Activated CD8-positive, alpha-beta memory T cell treated with anti-CD3 and anti-CD28 coated beads, Interleukin-2, amount 50 U/mL, for 1 hour (primary cell): ENCODE data around the gene TCIRG1.

Source experiments
- DNase-seq: peaks from one replicate; pipeline ENCODE4 v3.0.0-alpha.2; 2020; ENCODE audit errors: extremely low read depth

TCIRG1 gene

DNA sequence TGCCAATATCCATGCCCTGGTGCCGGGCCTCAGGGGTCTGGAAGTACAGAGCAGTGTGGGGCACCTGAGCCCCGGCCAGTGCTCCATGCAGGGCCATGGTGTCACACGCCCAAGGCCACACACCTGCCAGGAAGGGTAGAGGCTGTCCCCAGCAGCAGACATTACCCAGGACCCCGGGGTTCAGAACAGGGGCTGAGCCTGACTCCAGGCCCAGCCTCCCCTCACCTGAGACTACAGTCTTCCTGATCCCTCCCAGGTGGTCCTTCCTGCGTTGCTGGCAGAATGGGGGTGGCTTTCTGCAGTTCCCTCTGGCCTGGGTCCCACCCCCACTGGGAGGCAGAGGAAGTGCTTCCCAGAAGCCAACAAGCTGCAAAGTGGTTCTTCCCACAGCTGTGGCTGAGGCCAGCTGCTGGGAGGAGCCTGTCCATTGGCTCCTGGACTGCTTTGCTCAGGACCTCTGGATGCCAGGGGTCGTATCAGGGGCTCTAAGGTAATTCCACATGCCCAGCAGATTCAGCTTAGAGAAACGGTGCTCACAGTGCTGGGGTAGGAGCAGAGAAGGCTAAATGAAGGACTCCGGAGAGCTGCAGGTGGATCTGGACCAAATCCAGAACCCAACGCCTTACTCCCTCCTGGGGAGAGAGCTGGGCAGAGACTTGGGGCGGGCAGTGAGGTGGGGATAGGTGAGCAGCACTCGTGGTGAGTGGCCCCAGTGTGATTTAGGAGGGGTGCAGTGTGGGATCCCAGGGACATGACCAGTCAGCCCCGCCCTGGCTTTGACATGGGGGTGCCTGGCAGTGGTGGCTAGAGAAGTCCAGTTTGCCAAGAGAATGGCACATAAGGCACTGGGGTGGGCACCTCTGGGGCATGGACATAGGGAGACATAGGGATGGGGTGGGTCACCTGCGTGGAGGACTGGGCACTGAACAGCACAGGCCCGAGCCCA is 12.6 kb downstream of the TCIRG1 start:
- DNase-seq: no peak

GRCh38 chr11:68052137-68052873 is 13.5 kb downstream of the TCIRG1 start:
- no peak for DNase-seq

DNA sequence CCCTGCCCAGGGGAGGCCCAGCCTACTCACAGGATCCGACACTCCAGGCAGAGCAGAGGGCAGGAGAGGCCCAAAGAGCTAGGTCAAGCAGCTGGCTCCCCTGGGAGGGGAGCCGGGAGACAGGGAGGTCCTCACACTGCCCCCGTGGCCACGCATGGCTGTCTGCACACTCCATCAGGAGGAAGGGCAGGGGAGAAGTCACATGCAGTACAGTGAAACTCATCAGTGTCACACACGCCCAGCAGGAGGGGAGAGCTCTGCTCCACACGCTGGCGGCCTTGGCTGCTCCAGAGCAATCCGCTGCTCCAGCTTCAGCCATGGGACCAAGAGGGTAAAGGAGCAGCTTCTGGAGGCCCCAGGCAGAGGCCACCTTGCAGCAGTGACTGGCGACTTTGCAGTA is 14.3 kb downstream of the TCIRG1 start:
- DNase-seq: no peak

DNA sequence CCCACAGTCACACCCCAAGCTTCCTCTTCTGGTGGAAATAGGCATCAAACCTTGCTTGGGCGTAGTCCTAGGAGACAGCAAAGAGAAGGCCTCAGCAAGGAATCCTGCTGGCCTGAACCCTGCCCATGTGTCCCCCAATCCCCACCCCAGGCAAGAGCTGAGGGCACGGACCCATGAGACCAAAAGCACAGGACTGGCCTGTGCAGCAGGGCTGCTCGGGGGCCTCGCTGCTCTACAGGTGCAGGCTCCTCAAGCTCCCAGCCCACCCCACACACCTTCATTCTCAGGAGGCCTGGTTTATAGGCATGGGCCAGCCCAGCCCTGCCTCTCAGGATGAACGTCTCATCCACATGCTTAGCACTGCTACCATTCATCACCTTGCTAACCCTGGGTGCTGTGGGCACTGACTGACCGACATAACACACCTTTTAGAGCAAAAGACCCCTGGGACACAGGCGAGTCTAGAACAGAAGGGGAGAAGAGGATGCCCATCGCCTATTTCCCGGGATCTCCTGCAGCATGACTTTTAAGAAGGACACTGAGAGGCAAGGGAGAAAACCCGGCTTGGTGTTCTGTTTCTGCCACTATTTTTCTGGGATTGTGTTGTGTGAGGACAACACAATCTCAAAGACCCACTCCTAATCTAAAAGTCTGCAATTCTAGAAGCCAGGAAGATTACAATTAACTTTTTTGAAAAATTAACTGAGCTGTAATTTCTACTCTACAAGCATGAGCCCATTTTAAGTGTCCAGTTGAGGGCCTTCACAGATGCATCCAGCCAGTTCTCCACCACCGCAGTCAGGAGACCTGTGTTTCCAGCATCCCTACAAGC is 15.4 kb downstream of the TCIRG1 start:
- no peak for DNase-seq

- DNase-seq: no peak
Measured at GRCh38 chr11:68056317-68057285, 17.8 kb downstream of the TCIRG1 start.

GRCh38 chr11:68057807-68058206 is 19.0 kb downstream of the TCIRG1 start:
- DNase-seq: no peak

- DNase-seq: no peak
Measured at GRCh38 chr11:68061508-68061907, 22.7 kb downstream of the TCIRG1 start.

DNA sequence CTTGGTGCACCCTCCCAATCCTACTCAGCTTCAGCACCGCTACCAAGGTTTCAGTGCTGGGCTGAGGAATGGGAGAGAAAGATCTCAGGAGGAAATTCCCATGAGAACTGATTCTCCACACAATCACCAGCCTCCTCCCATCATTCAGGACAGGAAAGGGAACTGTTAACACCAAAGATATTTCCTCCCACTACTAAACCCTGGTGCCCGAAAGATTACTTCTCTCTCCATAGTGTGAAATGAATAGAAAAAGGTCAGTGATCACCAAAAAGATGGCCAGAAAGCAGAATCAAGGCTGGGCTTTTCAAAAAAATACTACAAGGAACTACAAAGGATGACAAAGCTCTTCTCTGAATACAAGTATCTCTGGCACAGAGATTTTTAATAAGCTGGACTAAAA is 26.1 kb downstream of the TCIRG1 start:
- no peak for DNase-seq

- no peak for DNase-seq
Measured at GRCh38 chr11:68065841-68066240, 27.0 kb downstream of the TCIRG1 start.

DNA sequence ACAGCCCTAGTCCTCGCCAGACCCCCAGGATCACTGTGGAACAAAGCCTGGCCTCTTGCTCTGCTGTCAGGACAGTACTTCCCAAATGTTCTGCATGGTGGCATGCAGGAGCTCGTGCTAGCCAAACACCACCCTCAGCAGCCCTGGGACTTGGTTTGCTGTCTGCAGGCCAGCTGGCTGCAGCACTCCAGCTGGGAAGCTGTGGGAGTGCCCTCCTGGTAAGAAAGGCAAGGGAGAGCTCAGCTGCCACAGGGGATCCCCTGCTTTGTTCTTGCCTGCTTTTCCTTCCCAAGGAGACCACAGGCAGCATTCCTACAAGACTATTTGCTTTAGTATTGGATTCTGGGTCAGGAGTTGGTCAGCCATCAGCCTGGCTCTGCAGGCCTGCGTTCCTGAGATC is 27.9 kb downstream of the TCIRG1 start:
- DNase-seq: no peak

GRCh38 chr11:68067991-68068390 is 29.2 kb downstream of the TCIRG1 start:
- no peak for DNase-seq

- DNase-seq: no peak
Measured at GRCh38 chr11:68071281-68072048, 32.6 kb downstream of the TCIRG1 start.

- no peak for DNase-seq
Measured at GRCh38 chr11:68074584-68075352, 35.9 kb downstream of the TCIRG1 start.

DNA sequence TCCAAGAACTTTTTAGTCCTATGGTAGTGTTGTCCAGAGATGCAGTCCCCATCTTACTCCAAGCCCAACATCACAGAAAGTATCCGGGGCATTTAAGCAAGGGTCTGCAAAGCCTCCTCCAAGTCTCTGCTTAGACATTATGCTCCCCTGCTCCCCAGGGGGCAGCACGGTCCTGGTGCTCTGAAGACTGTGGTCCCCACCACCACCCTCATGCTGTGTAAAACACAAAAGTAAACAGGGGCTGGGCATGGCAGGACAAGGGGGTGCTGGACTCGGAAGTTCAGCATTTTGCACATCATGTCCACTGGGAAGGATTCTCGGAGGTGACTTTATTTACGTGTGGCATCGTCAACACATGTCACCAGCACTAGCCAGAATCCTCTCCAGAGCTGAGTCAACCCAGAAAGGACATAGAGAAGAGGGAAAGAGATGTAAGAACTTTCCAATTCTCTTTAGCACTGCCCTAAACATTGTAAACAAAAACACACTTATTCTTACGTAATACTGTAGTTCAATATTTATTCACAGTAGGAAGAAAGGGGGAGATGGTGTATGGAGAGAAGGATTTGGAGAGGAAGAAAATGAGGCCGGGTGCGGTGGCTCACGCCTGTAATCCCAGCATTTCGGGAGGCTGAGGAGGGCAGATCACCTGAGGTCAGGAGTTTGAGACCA is 37.7 kb downstream of the TCIRG1 start:
- DNase-seq: no peak

GRCh38 chr11:68077617-68078582 is 39.1 kb downstream of the TCIRG1 start:
- DNase-seq: no peak

GRCh38 chr11:68080860-68081259 is 42.0 kb downstream of the TCIRG1 start:
- DNase-seq: no peak

DNA sequence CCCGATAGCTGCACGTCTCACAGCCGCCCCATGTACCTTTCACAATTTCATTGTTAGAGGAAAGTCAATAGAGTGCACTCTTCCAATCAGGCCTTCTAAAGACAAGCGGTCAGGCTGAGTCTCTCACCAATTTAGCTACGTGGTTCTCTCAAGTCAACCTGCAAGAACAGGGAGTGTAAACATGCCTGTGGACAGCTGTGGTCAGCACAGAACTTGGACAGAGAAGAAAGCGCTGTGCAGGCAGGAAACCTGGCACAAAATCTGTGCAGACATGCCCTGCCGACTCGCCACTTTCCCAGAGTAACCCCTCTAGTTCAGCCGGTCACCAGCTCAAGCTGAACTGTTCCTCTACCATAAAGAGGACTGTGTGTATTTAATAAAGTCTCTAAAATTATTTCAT is 42.9 kb downstream of the TCIRG1 start:
- no peak for DNase-seq

- no peak for DNase-seq
Measured at GRCh38 chr11:68082481-68082880, 43.7 kb downstream of the TCIRG1 start.
